Esophagus squamous epithelium (tissue), 4 donors: ENCODE results near the gene BATF.

Experiments used
- CTCF ChIP-seq, 6 experiments: fragments of 450-650 bp in 4 of 6; fragments of 200-600 bp in 2 of 6; sonication (generic) in 2 of 6; IDR thresholded peaks; one replicate each; pipeline ENCODE4 v1.5.1; 2016 to 2019; ENCODE audit warnings: antibody characterized with exemption in 6 of 6, mild to moderate bottlenecking in 4 of 6, moderate library complexity in 4 of 6
- POLR2A ChIP-seq, 4 donors: fragments of 450-650 bp; IDR thresholded peaks; one replicate each; pipeline ENCODE4 v1.6.1; 2017; ENCODE audit warnings: antibody characterized with exemption in 4 of 4, mild to moderate bottlenecking in 4 of 4, moderate library complexity in 3 of 4

- TF ChIP-seq POLR2A (IDR thresholded peaks at IDR 0.05): no peak
- no peak for TF ChIP-seq CTCF (IDR thresholded peaks at IDR 0.05)
Observed at GRCh38 chr14:75587388-75587787, 65.1 kb downstream of the BATF start.
